HepG2 (cell line): Measurements from ENCODE around the gene PEBP1. TPM values are rescaled to one million over a fixed set of nuclear protein-coding genes. Genes with fewer than 3 reads are reported as not detected.

ENCODE experiments used
- CREB1 ChIP-seq, 2 experiments: fragments of 450-650 bp in 1 of 2; IDR thresholded peaks; 2 replicates each; pipeline ENCODE4 v1.6.1; 2016 to 2017; ENCODE audit warnings: control low read depth in 1 of 2, mild to moderate bottlenecking in 1 of 2, missing compliant biosample characterization in 1 of 2, missing genetic modification characterization in 1 of 2
- ERF ChIP-seq: IDR thresholded peaks from 2 replicates; pipeline ENCODE4 v1.6.1; 2018; ENCODE audit warnings: missing biosample characterization, missing genetic modification reagents
- KAT7 ChIP-seq: IDR thresholded peaks from 2 replicates; pipeline ENCODE4 v1.6.1; 2018; ENCODE audit warnings: borderline replicate concordance, missing compliant biosample characterization
- LBX2 ChIP-seq: sonication (generic); formaldehyde crosslinking; IDR thresholded peaks from 2 replicates; pipeline ENCODE4 v1.5.0; 2020; ENCODE audit warnings: missing genetic modification reagents, mild to moderate bottlenecking, borderline replicate concordance
- LRRFIP1 ChIP-seq: sonication (generic); formaldehyde crosslinking; conservative IDR thresholded peaks from 2 replicates; pipeline ENCODE4 v1.4.0; 2020; ENCODE audit warnings: missing genetic modification reagents
- NR2F6 ChIP-seq, 2 experiments: IDR thresholded peaks; 2 replicates each; pipeline ENCODE4 v1.6.1; 2016; ENCODE audit warnings: antibody characterized with exemption in 1 of 2, mild to moderate bottlenecking in 1 of 2
- POLR2AphosphoS2 ChIP-seq: IDR thresholded peaks from 2 replicates; pipeline ENCODE4 v1.6.1; 2011; ENCODE audit warnings: low read depth, low read length, improper control_type of control experiment
- PRDM15 ChIP-seq: sonication (generic); formaldehyde crosslinking; IDR thresholded peaks from 2 replicates; pipeline ENCODE4 v1.4.0; 2020; ENCODE audit warnings: missing genetic modification reagents
- PRMT3 ChIP-seq: sonication (generic); formaldehyde crosslinking; IDR thresholded peaks from 2 replicates; pipeline ENCODE4 v1.8.1; 2022; ENCODE audit warnings: low read depth, mild to moderate bottlenecking, moderate library complexity, missing genetic modification reagents, borderline replicate concordance
- TBP ChIP-seq: sonication (generic); formaldehyde crosslinking; IDR thresholded peaks from 2 replicates; pipeline ENCODE4 v1.5.0; 2020; ENCODE audit warnings: missing genetic modification reagents
- TFAP4 ChIP-seq: sonication (generic); IDR thresholded peaks from 2 replicates; pipeline ENCODE4 v1.6.1; 2016; ENCODE audit warnings: low read depth, borderline replicate concordance
- YEATS4 ChIP-seq: sonication (generic); formaldehyde crosslinking; IDR thresholded peaks from 2 replicates; pipeline ENCODE4 v1.4.0; 2020; ENCODE audit warnings: missing genetic modification reagents, borderline replicate concordance
- ZBTB25 ChIP-seq: IDR thresholded peaks from 2 replicates; pipeline ENCODE4 v1.6.1; 2018; ENCODE audit warnings: missing genetic modification reagents
- ZBTB8A ChIP-seq: sonication (generic); formaldehyde crosslinking; IDR thresholded peaks from 2 replicates; pipeline ENCODE4 v1.4.0; 2020; ENCODE audit warnings: mild to moderate bottlenecking, low read depth, missing genetic modification reagents, borderline replicate concordance
- ZNF20 ChIP-seq: sonication (generic); formaldehyde crosslinking; IDR thresholded peaks from 2 replicates; pipeline ENCODE4 v1.4.0; 2020; ENCODE audit warnings: mild to moderate bottlenecking, moderate library complexity, missing genetic modification reagents
- ZNF224 ChIP-seq: sonication (generic); formaldehyde crosslinking; IDR thresholded peaks from 2 replicates; pipeline ENCODE4 v1.5.0; 2020; ENCODE audit warnings: mild to moderate bottlenecking, missing genetic modification reagents
- ZNF329 ChIP-seq: sonication (generic); formaldehyde crosslinking; IDR thresholded peaks from 2 replicates; pipeline ENCODE4 v1.9.0; 2021; ENCODE audit warnings: low read depth, mild to moderate bottlenecking, missing genetic modification reagents
- ZNF629 ChIP-seq: sonication (generic); formaldehyde crosslinking; conservative IDR thresholded peaks from 2 replicates; pipeline ENCODE4 v1.5.0; 2020; ENCODE audit warnings: missing genetic modification reagents
- ZNF772 ChIP-seq: sonication (generic); formaldehyde crosslinking; IDR thresholded peaks from 2 replicates; pipeline ENCODE4 v1.5.0; 2020; ENCODE audit warnings: mild to moderate bottlenecking, missing genetic modification reagents
- ZSCAN30 ChIP-seq: sonication (generic); formaldehyde crosslinking; IDR thresholded peaks from 2 replicates; pipeline ENCODE4 v1.5.0; 2020; ENCODE audit warnings: mild to moderate bottlenecking, missing genetic modification reagents
- polyA plus RNA-seq, 8 experiments: library from polyadenylated mRNA; depleted of rRNA in 3 of 8; stranded (reverse) in 7 of 8; unstranded in 1 of 8; fragments of >200 nt; fragmentation: Illumina TruSeq in 4 of 8; extraction: Trizol in 4 of 8; gene quantifications; 2 replicates each; pipeline versions ENCODE4 v1.2.1 to v1.2.3, GENCODE V29; 2011 to 2016; ENCODE audit warnings: low read depth in 4 of 8, missing spikeins in 1 of 8, mixed read lengths in 1 of 8; ENCODE audit not compliant: insufficient read depth in 1 of 8
- total RNA-seq, 5 experiments: library from RNA; depleted of rRNA; stranded (reverse); fragments of >200 nt; fragmentation: Illumina TruSeq; extraction: Trizol; gene quantifications; 2 replicates each; pipeline ENCODE4 v1.2.3, GENCODE V29; 2016; ENCODE audit warnings: low read depth in 1 of 5

The PEBP1 gene
- total and polyA plus RNA-seq, 2 of the 13 experiments (the other 11 are each of a cell fraction or from before 2014, with no cell fraction given): 538 to 1,505 TPM

- TF ChIP-seq POLR2AphosphoS2 (no peak), YEATS4 (peak; percentile 90), LRRFIP1 (CRISPR knock-in tag) (no peak), CREB1 (IDR thresholded peaks at IDR 0.05) (peak; percentile 87), CREB1 (CRISPR knock-in tag; IDR thresholded peaks at IDR 0.05) (no peak), KAT7 (CRISPR knock-in tag) (peak; percentile 95), TBP (no peak), ERF (CRISPR knock-in tag) (peak; percentile 94), TFAP4 (peak; percentile 57; the same call in 1 of the 2 replicates), ZBTB8A (0 out of 2 replicates have a peak, but pooled peaks have one; percentile 59), ZNF329 (CRISPR knock-in tag) (peak; percentile 88), PRDM15 (CRISPR knock-in tag) (peak; percentile 55; the same call in 1 of the 2 replicates), ZSCAN30 (no peak), ZNF224 (peak; percentile 37), ZBTB25 (0 out of 2 replicates have a peak, but pooled peaks have one; percentile 18), ZNF20 (CRISPR knock-in tag) (peak; percentile 55; the same call in 1 of the 2 replicates), NR2F6 (IDR thresholded peaks at IDR 0.05) (no peak), NR2F6 (CRISPR knock-in tag; IDR thresholded peaks at IDR 0.05) (peak; percentile 50; the same call in 1 of the 2 replicates), PRMT3 (CRISPR knock-in tag) (0 out of 2 replicates have a peak, but pooled peaks have one; percentile 44), ZNF629 (CRISPR knock-in tag) (0 out of 2 replicates have a peak, but pooled peaks have one; percentile 46), ZNF772 (CRISPR knock-in tag) (peak; percentile 91), LBX2 (CRISPR knock-in tag) (peak; percentile 94; the same call in 1 of the 2 replicates)
Observed at GRCh38 chr12:118135788-118136558, at the start of gene PEBP1 (continued).
